NOMO-1 treated with dmso at 0.1 percent for 144 hours (cell line): Measurements from ENCODE around the gene AEBP2.
"Not testable (repeated sequence)": the region's sequence is repeated elsewhere in the genome, so short reads cannot be mapped to it uniquely, and the experiment has no call there.

Experiments used
- DNase-seq: peaks from one replicate; lab custom pipeline; 2025; ENCODE audit not compliant: unreplicated experiment; lab: John Stamatoyannopoulos, UW

AEBP2 gene

GRCh38 chr12:19421503-19422282 lies 17.6 kb upstream of the AEBP2 start:
- no peak for DNase-seq

GRCh38 chr12:19423166-19423930 lies 15.9 kb upstream of the AEBP2 start:
- DNase-seq = no peak

- DNase-seq = no peak
These were observed 11.0 kb upstream of the AEBP2 start for GRCh38 chr12:19428246-19428645.

DNA sequence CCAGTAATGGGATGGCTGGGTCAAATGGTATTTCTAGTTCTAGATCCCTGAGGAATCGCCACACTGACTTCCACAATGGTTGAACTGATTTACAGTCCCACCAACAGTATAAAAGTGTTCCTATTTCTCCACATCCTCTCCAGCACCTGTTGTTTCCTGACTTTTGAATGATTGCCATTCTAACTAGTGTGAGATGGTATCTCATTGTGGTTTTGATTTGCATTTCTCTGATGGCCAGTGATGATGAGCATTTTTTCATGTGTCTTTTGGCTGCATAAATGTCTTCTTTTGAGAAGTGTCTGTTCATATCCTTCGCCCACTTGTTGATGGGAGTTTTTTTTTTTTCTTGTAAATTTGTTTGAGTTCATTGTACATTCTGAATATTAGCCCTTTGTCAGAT lies 9.8 kb upstream of the AEBP2 start:
- not testable (repeated sequence) for DNase-seq

- no peak for DNase-seq
These were observed 8.3 kb upstream of the AEBP2 start for GRCh38 chr12:19430988-19431387.

- no peak for DNase-seq
These were observed 7.6 kb upstream of the AEBP2 start for GRCh38 chr12:19431407-19432308.

DNA sequence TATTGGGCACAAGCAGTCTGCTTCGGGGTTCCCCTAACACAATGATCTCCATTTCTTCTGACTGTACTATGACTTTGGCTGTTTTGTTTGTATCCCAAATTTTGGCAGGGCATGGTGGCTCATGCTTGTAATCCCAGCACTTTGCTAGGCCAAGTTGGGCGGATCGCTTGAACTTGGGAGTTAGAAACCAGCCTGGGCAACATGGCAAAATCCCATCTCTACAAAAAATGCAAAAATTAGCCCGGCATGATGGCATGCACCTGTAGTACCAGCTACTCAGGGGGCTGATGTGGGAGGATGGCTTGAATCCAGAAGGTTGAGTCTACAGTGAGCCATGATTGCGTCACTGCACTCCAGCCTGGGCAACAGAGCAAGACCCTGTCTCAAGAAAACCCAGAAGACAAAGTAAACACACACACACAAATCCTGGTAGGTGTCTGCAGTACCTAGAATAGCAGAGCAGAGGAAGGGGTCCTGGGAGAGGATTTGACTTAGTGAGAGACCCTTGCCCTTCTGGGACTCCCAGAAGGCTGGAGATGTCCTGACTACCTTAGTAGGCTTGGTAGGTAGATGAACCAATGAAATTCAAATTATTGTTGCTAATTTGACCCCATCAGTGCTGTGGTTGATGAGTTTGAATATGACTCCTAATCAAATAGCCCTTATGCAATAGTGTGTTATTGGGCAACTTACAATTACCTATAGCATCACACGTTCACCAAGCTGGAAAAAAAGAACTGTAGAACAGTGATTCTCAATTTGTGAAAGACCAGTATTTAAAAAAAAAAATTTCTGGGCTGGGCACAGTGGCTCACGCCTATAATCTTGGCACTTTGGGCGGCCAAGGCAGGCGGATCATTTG lies 6.8 kb upstream of the AEBP2 start:
- no peak for DNase-seq

GRCh38 chr12:19434538-19434937 lies 4.8 kb upstream of the AEBP2 start:
- DNase-seq = no peak

- DNase-seq = no peak
These were observed 3.3 kb upstream of the AEBP2 start for GRCh38 chr12:19435831-19436497.

GRCh38 chr12:19436931-19437330 lies 2.4 kb upstream of the AEBP2 start:
- DNase-seq = no peak

DNA sequence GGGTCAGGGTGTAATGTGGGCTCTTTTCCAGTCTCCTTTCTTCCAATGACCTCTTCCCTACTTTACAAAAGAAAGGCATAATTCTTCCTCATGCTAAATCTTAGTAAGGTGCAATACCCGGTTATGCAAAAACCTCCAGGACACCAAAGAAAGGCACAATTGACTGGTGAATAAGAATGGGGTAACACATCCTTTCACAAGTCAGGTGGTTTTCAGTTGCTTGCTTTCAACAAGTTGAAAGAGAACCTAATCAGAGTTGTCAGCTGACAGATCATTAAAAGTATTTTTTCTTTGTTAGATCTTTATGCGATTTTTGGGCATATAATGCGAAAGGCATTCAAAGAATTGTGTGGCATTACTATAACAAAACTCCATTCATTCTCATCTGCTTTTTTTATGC lies 1.3 kb upstream of the AEBP2 start:
- no peak for DNase-seq

DNA sequence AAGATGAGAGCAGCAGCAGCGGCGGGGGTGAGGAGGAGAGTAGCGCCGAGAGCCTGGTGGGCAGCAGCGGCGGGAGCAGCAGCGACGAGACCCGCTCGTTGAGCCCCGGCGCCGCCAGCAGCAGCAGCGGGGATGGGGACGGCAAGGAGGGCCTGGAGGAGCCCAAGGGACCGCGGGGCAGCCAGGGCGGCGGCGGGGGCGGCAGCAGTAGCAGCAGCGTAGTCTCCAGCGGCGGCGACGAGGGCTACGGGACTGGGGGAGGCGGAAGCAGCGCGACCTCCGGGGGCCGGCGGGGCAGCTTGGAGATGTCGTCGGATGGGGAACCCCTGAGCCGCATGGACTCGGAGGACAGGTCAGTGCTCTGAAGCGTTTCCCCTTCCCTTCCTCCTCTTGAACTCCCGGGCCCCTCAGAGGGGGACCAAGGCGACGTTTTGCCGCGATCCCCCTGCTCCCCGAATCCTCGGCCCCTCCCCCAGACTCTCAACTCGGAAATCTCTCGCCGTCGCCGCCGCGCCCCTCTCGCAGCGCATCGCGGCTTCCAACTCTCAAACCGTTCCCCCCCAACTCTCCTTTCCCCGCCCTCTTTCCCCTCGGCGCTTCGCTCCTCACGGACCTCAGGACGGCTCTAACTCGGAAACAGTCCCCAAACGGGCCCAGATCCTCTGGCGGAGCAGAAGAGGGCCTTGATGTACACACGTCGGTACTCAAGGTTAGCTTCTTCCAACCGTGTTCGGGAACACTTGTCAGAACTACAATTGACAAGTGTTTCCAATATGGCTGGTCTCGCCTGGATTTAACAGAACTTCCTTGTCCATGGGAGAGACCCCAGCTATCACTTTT lies 947 bp downstream of the AEBP2 start:
- DNase-seq = peak; percentile 27

GRCh38 chr12:19440916-19441315 lies 1.6 kb downstream of the AEBP2 start:
- DNase-seq = no peak

DNA sequence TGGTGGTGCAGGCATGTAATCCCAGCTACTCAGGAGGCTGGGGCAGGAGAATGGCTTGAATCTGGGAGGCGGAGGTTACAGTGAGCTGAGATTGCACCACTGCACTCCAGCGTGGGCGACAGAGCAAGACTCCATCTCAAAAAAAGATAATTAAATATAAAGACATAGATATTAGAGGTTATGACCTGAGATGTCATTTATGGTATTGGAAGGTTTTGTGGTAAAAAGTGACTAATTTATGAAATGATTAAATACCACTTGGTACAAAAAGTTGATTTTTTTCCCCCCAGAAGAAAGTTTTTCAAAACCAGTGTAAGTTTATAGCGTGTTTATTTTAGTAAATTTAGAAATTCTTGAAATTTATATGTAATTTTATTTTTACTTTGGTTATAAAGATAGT lies 4.3 kb downstream of the AEBP2 start:
- no peak for DNase-seq

DNA sequence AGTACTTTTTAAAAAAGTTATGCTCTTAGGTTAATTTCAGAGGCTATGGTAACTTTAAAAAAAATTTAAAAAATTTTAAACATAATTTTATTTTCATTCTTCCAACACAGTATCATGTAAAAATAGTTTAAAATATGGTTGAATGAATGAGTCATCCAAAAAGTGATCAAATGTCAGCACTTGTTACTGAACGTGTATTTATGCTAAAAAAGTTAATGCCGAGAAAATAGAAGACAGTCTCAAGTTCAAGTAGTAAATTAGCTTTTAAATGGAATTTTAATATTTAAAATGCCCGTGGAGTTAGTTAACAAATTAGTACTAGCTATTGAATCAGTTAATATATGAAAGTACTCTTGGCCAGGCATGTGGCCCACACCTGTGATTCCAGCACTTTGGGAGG lies 4.8 kb downstream of the AEBP2 start:
- DNase-seq = no peak

DNA sequence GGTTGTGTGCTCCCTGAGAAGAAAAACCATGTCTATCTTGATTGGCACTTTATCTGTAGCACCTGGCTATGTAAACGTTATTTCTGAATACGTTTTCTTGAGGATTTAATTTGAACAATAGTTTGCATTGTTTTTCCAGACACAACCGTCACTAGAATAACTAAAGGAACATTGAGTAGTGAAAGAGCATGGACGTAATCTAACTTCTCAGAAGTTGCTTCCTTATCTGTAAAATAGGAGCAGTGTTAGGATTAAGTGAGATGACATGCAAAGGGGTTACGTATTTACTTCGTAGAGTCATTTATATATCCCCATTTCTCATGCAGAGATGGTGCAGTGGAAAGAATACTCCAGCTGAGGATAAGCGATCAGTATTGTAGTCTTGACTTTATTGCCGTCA lies 8.1 kb downstream of the AEBP2 start:
- no peak for DNase-seq

GRCh38 chr12:19449814-19450213 lies 10.5 kb downstream of the AEBP2 start:
- no peak for DNase-seq

GRCh38 chr12:19450362-19450761 lies 11.1 kb downstream of the AEBP2 start:
- DNase-seq = no peak

GRCh38 chr12:19451196-19451595 lies 11.9 kb downstream of the AEBP2 start:
- no peak for DNase-seq
